ENCODE data around the gene PLCD4.
A peak's percentile ranks its signal among the peaks of the same experiment; 100 is the strongest.

PLCD4 gene

GRCh38 chr2:218568190-218569037 lies 39.3 kb upstream of the PLCD4 start, which contains the start of the genes CNOT9 and USP37:
Gene CNOT9, plus strand, starts transcription at chr2:218568839. Its CDS starts 116 bp downstream, at chr2:218568955.
Gene USP37, minus strand, starts transcription at chr2:218568351. Its CDS starts 9,698 bp downstream, at chr2:218558653.
- TF ChIP-seq CTCF (conservative IDR thresholded peaks at IDR 0.05; ENCODE audit: low read length), result no peak
- DNase-seq (ENCODE audit: low read depth), result peak; percentile 97
- peak within 1 kb of the TSS; percentile 82 for H3K4me3 ChIP-seq (ENCODE audit: low read length)

GRCh38 chr2:218569038-218569431 lies 38.7 kb upstream of the PLCD4 start:
- peak; percentile 64 for DNase-seq (ENCODE audit: low read depth)
- no peak for TF ChIP-seq CTCF (conservative IDR thresholded peaks at IDR 0.05; ENCODE audit: low read length)
- peak overlapping the region; percentile 73 for H3K4me3 ChIP-seq (ENCODE audit: low read length)

GRCh38 chr2:218569661-218570500 lies 37.8 kb upstream of the PLCD4 start:
- peak; percentile 39 for DNase-seq (ENCODE audit: low read depth)
- no peak for TF ChIP-seq CTCF (conservative IDR thresholded peaks at IDR 0.05; ENCODE audit: low read length)
- peak overlapping the region; percentile 73 for H3K4me3 ChIP-seq (ENCODE audit: low read length)

- H3K4me3 ChIP-seq (ENCODE audit: low read length), result peak overlapping the region; percentile 73
- DNase-seq (ENCODE audit: low read depth), result peak; percentile 33
- TF ChIP-seq CTCF (conservative IDR thresholded peaks at IDR 0.05; ENCODE audit: low read length), result no peak
Measured at GRCh38 chr2:218570850-218571249, 36.8 kb upstream of the PLCD4 start.

GRCh38 chr2:218576854-218577253 lies 30.8 kb upstream of the PLCD4 start:
- no peak for TF ChIP-seq CTCF (conservative IDR thresholded peaks at IDR 0.05; ENCODE audit: low read length)
- no peak overlapping the region for H3K4me3 ChIP-seq (ENCODE audit: low read length)
- no peak for DNase-seq (ENCODE audit: low read depth)

- no peak overlapping the region for H3K4me3 ChIP-seq (ENCODE audit: low read length)
- DNase-seq (ENCODE audit: low read depth), result no peak
- no peak for TF ChIP-seq CTCF (conservative IDR thresholded peaks at IDR 0.05; ENCODE audit: low read length)
Measured at GRCh38 chr2:218577482-218578220, 30.0 kb upstream of the PLCD4 start.
